Measurements from ENCODE around the gene HSD17B3. TPM values are rescaled to one million over a fixed set of nuclear protein-coding genes. Genes with fewer than 3 reads are reported as not detected.
A peak's percentile ranks its signal among the peaks of the same experiment; 100 is the strongest.
"Not testable (repeated sequence)": the region's sequence is repeated elsewhere in the genome, so short reads cannot be mapped to it uniquely, and the experiment has no call there.

The HSD17B3 gene
- total RNA-seq = not detected in 2 replicates

DNA sequence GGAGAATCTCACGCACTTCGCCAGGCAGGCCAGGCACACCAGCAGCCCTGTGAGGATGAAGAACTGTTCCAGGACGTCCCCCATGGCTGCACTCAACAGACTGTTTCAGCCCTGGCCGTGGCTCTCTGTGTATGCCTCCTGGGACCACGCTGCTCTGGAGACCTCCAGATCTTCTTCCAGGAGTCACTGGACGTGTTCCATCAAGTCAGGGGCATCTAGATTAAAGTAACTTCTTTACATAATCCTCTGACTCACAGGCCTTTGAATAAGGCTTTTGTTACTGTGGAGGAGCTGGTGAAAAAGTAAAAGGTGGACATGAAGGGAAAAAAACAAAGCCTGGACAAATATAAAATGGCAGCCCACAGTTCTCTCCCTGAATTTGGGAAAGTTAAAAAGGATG lies at the start of gene HSD17B3:
HSD17B3 (minus strand) TSS at position 156 of the 400 bp plus-strand sequence; CDS start at position 84, 72 bp downstream.
- DNase-seq (ENCODE audit: low read depth in 2 of 2) = no peak

DNA sequence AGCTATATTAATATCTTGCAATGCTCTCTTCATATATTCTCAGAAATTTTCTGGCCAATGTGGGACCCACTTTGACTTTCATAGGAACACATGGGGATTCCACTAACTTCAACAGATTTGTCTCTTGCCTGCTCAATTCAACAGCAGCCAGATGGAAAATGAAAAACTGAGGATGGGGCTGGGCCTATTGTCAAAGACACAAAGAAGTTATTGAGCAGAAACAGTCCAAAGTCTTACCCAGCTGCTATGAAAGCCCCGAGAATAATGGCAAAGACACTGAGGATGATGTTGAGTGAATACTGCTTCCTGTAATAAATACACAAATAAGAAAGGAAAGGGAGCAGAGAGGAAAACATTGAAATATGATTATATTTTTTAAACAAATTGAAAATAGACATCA lies 48.9 kb upstream of the HSD17B3 start:
- no peak for DNase-seq (ENCODE audit: low read depth in 2 of 2)

- DNase-seq (ENCODE audit: low read depth in 2 of 2) = no peak
Measured at GRCh38 chr9:96348261-96348660, 46.3 kb upstream of the HSD17B3 start.

- no peak for DNase-seq (ENCODE audit: low read depth in 2 of 2)
Measured at GRCh38 chr9:96345551-96345950, 43.6 kb upstream of the HSD17B3 start.

GRCh38 chr9:96344458-96345180 lies 42.6 kb upstream of the HSD17B3 start:
- DNase-seq (ENCODE audit: low read depth in 2 of 2) = peak; percentile 96 to 97

GRCh38 chr9:96343515-96344360 lies 41.8 kb upstream of the HSD17B3 start:
- DNase-seq (ENCODE audit: low read depth in 2 of 2) = no peak

DNA sequence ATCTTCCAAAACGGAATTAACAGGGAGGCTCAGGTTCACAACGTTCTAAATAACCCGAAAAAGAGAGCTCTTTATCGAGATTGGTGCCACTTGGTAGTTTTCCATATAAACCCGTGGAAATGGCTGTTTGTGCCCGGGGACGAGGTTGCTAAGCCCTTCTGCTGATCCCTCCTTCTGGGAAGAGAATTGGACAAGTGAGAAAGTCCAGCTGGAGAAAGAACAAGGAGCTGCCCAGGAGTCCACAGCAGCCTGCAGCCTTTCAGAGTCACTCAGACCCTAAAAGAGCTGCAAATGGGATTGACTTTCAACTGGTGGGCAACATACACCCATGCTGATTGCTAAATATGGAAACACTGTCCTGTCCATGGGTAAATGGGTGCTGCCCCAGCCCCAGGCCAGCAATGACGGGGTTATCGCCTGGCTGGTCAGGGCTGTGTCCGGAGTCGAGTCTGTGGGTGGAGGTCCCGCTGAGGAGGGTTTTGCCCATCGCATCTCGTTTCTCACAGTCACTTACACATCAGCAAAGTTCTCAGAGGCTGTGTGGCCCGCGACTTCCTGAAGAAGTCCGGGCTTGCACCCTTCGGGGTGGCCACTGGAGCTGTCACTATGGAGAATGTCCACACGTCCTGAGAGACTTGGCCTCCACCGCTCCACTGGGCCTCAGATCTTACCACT lies 40.7 kb upstream of the HSD17B3 start:
- no peak for DNase-seq (ENCODE audit: low read depth in 2 of 2)

GRCh38 chr9:96340707-96341106 lies 38.7 kb upstream of the HSD17B3 start:
- DNase-seq (ENCODE audit: low read depth in 2 of 2) = no peak

DNA sequence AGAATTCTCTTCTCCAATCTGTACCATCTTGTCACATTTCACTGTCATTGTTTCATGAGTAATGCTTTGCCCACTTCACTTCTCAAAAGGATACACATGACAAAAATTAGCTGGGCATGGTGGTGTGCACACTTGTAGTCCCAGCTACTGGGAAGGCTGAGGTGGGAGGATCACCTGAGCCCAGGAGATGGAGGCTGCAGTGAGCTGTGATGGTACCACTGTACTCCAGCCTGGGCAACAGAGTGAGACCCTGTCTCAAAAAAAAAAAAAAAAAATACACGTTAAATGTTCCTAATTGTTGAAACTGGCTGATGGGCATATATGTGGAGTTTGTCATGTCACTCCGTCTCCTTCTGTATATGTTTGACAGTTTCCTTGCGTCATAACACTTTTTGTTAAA lies 36.3 kb upstream of the HSD17B3 start:
- DNase-seq (ENCODE audit: low read depth in 2 of 2) = no peak

- peak in 1 of 2 donors; percentile 31 for DNase-seq (ENCODE audit: low read depth in 2 of 2)
Measured at GRCh38 chr9:96333958-96334357, 32.0 kb upstream of the HSD17B3 start.

- peak in 1 of 2 donors; percentile 30 for DNase-seq (ENCODE audit: low read depth in 2 of 2)
Measured at GRCh38 chr9:96331236-96331947, 29.4 kb upstream of the HSD17B3 start.

GRCh38 chr9:96327694-96328352 lies 25.8 kb upstream of the HSD17B3 start:
- DNase-seq (ENCODE audit: low read depth in 2 of 2) = peak; percentile 64 to 72

DNA sequence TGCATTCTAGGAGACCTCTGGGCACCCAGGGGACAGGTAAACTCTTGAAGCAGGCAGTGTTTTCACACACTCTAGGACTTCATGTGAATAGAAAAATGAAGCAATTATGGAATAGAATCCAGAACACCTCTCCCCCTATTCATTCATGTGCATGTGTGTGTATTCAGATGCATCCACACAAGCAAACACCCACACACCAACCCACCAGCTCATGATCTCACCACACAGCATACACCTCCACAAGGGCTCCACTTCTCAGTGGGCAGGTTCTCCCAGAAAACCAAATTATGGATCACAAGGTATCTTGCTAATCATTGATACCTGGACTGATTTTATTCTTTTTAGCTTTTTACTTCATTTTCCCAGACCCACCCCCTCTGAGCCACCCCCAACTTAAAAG lies 21.2 kb upstream of the HSD17B3 start:
- no peak for DNase-seq (ENCODE audit: low read depth in 2 of 2)

DNA sequence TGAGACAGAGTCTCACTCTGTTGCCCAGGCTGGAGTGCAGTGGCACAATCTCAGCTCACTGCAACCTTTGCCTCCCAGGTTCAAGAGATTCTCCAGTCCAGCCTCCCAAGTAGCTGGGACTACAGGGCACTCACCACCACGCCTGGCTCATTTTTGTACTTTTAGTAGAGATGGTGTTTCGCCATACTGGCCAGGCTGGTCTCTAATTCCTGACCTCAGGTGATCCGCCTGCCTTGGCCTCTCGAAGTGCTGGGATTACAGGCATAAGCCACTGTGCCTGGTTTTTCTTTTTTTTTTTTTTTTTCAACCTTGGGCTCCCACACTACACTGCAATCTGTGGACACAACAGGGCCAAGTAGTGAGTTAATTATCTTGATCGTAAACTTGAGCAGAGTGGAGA lies 20.8 kb upstream of the HSD17B3 start:
- not testable (repeated sequence) for DNase-seq (ENCODE audit: low read depth in 2 of 2)

DNA sequence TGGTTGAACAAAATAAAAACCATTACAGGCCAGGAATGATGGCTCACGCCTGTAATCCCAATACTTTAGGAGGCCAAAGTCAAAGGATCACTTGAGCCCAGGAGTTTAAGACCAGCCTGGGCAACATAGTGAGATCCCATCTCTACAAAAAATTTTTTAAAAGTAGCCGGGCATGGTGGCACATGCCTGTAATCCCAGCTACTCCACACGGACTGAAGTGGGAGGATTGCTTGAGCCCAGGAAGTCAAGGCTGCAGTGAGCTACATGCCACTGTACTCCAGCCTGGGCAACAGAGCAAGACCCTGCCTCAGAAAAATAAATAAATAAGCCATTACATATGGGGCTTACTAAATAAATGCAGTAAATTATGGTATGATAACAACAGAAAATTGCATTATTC lies 20.2 kb upstream of the HSD17B3 start:
- not testable (repeated sequence) for DNase-seq (ENCODE audit: low read depth in 2 of 2)

- DNase-seq (ENCODE audit: low read depth in 2 of 2) = no peak
Measured at GRCh38 chr9:96321515-96321914, 19.5 kb upstream of the HSD17B3 start.

GRCh38 chr9:96320749-96321280 lies 18.8 kb upstream of the HSD17B3 start:
- DNase-seq (ENCODE audit: low read depth in 2 of 2) = no peak

- DNase-seq (ENCODE audit: low read depth in 2 of 2) = no peak
Measured at GRCh38 chr9:96318921-96319565, 17.1 kb upstream of the HSD17B3 start.

DNA sequence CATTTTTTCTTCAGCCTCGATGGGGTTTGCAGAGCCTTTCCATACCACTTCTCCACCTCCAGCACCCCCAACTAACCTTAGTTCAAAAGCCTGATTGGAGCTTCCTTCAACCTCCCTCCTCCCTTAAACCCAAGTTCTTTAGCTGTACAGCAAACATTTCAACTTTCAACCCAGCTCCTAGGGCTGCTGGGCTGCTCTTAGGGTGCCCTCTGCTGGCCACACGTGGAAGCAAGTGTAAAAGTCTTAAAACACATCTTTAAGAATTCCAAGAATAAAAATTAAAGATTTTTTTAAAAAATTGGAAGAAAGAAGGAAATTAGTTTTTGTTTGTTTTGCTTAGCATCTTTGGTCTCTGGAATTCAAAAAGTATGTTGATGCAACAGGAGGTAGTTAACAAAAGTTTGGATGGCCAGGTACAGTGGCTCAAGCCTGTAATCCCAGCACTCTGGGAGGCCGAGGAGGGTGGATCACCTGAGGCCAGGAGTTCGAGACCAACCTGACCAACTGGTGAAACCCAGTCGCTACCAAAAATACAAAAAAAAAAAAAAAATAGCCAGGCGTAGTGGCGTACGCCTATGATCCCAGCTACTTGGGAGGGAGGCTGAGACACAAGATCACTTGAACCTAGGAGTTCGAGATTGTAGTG lies 15.5 kb upstream of the HSD17B3 start:
- DNase-seq (ENCODE audit: low read depth in 2 of 2) = peak; percentile 69 to 71

DNA sequence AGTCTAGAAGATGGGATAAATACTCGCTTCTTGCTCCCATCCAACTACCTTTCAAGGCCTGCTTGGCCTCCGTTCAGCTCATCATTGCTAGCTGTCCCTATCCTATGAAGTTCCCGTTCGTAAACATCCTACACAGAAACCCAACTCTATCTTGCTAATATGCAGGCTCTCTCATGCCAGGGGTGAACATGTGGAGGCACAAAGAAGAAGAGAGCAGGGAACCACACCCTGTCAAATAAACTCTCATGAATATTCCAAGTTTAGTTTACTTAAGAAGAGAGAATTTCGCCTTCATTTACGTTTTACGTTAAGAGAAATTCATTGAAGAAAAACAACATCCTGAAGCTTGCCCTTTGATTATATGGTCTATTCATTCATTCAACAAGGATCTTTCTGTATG lies 7.9 kb upstream of the HSD17B3 start:
- DNase-seq (ENCODE audit: low read depth in 2 of 2) = no peak

Measured in lung microvascular endothelial cell (primary cell).